Measurements from ENCODE around the gene G6PD.

DNA sequence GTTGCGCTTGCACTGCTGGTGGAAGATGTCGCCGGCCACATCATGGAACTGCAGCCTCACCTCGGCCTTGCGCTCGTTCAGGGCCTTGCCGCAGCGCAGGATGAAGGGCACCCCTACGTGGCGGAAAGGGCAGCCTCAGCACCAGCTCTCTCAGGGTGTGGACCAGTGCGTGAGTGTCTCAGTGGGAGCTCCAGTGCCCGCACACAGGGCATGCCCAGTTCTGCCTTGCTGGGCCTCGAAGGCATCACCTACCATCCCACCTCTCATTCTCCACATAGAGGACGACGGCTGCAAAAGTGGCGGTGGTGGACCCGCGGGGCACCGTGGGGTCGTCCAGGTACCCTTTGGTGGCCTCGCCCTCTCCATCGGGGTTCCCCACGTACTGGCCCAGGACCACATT, 14.0 kb downstream of the G6PD start:
- TF ChIP-seq, protein P1, sequence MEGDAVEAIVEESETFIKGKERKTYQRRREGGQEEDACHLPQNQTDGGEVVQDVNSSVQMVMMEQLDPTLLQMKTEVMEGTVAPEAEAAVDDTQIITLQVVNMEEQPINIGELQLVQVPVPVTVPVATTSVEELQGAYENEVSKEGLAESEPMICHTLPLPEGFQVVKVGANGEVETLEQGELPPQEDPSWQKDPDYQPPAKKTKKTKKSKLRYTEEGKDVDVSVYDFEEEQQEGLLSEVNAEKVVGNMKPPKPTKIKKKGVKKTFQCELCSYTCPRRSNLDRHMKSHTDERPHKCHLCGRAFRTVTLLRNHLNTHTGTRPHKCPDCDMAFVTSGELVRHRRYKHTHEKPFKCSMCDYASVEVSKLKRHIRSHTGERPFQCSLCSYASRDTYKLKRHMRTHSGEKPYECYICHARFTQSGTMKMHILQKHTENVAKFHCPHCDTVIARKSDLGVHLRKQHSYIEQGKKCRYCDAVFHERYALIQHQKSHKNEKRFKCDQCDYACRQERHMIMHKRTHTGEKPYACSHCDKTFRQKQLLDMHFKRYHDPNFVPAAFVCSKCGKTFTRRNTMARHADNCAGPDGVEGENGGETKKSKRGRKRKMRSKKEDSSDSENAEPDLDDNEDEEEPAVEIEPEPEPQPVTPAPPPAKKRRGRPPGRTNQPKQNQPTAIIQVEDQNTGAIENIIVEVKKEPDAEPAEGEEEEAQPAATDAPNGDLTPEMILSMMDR (IDR thresholded peaks at IDR 0.05): no peak
- TF ChIP-seq MYBL2 (CRISPR knock-in tag; IDR thresholded peaks at IDR 0.05): no peak
- TF ChIP-seq ETV6 (CRISPR knock-in tag; IDR thresholded peaks at IDR 0.05): no peak
- TF ChIP-seq TP53 (CRISPR knock-in tag; IDR thresholded peaks at IDR 0.05): no peak
- TF ChIP-seq MAX (CRISPR knock-in tag; IDR thresholded peaks at IDR 0.05): no peak
- TF ChIP-seq TEAD4 (CRISPR knock-in tag; IDR thresholded peaks at IDR 0.05): no peak
- TF ChIP-seq HMGA2 (CRISPR knock-in tag; IDR thresholded peaks at IDR 0.05): no peak
- no peak for TF ChIP-seq PREB (CRISPR knock-in tag; IDR thresholded peaks at IDR 0.05; ENCODE audit: borderline replicate concordance)
